GM12891 (cell line): ENCODE results near the gene KRT76.

Experiments used
- PAX5 ChIP-seq: IDR thresholded peaks from 2 replicates; pipeline ENCODE4 v1.6.1; 2011; ENCODE audit warnings: low read length, moderate library complexity, mild to moderate bottlenecking; ENCODE audit not compliant: insufficient read depth, severe bottlenecking
- POLR2A ChIP-seq: IDR thresholded peaks from 2 replicates; pipeline ENCODE4 v1.6.1; 2011; ENCODE audit warnings: low read depth, low read length, control low read depth
- POLR2AphosphoS5 ChIP-seq: IDR thresholded peaks from 2 replicates; pipeline ENCODE4 v1.6.1; 2011; ENCODE audit warnings: low read depth, low read length, control low read depth
- SPI1 ChIP-seq: IDR thresholded peaks from 2 replicates; pipeline ENCODE4 v1.6.1; 2011; ENCODE audit warnings: low read depth, low read length, control low read depth
- TAF1 ChIP-seq: IDR thresholded peaks from 2 replicates; pipeline ENCODE4 v1.6.1; 2011; ENCODE audit warnings: low read depth, low read length, control low read depth

GRCh38 chr12:52765702-52766101, 11.4 kb downstream of the KRT76 start:
- TF ChIP-seq POLR2A = no peak
- no peak for TF ChIP-seq POLR2AphosphoS5
- TF ChIP-seq SPI1 = no peak
- no peak for TF ChIP-seq TAF1
- TF ChIP-seq PAX5 = no peak
